NCI-H748 (cell line): Measurements from ENCODE around the gene UBE3B.

Source experiments
- DNase-seq: peaks from one replicate; lab custom pipeline; 2025; ENCODE audit not compliant: unreplicated experiment; lab: John Stamatoyannopoulos, UW

UBE3B gene

DNA sequence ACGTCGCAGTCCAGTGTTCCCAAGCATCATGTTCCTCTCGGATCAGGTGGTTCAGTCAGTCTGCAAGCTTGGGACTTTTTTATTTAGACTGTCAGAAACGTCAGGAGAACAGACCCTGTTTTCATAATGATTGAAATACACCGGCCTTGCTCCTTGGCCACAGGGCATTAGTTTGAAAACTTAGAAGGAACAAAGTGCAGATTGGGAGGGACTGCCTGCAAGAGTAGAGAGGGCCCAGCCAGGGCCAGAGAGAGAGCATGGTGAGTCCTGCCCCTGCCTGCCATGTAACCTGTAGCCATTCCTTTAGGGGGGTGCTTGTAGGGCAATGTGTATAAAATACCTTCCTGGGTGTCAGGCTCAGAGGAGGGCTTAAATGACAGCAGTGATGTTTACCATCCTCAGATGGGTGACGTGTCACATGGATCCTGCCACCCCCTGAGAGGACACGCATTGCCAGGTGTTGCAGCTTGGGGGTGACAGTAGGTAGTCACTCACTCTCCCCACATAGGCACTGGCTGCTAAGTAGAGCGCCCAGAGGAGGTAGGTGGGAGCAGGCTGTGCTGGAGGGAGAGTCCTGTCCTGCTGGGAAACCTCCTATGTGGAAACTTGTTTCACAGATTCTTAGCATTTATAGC lies 50.2 kb downstream of the UBE3B start:
- no peak for DNase-seq

DNA sequence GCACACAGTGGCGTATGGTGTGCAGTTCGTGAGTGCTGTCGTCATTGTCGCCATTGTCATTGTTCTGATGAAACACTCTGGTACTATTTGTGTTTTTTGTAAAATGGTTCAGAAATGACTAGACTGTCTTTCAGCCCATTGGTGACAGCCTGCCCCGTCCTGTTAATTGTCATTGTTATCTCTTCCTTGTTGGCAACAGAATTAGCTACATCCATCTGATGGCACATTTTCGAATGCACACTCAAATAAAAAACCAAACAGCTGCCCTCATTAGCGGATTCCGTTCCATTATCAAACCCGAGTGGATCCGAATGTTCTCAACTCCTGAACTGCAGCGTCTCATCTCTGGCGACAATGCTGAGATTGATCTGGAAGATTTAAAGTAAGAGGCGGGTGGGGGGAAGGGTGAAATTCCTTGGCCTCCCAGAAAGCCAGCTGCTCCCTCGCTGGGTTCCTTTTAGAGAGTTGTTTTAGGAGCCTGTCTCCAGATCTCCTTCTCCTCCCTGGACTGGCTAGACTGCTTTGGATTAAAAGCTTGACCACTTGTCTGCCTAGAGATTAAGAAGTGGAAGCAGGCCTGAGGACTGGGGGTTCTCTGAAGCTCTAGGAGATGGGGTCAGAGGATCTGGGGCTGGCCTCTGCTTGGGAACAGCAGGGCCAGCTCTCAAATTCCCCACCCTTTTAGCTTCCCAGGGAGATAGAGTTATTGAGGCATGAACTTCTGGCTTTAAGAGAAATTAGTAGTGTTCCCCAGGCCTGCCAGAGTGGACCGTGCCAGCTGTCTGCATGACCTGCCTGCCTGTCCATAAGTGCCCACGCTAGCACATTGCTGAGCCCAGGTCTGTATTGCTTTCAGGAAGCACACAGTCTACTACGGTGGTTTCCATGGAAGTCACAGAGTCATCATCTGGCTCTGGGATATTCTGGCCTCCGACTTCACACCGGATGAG lies 52.5 kb downstream of the UBE3B start:
- no peak for DNase-seq

DNA sequence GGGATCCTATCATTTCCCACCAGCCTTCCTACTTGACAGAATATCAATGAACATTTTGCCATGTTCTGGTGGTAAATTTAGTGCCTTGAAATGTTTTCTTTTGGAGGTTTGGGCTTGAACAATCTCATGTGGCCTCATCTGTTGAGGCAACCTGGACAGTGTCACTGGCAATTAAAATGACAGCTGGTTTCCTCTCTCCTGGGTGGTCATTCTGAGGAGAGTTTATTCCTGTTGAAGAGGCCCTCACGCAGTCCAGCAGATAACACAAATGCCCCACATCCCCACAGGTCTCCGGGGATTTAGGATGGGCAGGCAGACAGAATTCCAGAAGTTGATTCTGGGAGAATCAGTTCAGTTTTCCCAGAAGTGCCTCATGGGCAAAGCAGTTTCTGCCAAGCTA lies 54.0 kb downstream of the UBE3B start:
- no peak for DNase-seq

DNA sequence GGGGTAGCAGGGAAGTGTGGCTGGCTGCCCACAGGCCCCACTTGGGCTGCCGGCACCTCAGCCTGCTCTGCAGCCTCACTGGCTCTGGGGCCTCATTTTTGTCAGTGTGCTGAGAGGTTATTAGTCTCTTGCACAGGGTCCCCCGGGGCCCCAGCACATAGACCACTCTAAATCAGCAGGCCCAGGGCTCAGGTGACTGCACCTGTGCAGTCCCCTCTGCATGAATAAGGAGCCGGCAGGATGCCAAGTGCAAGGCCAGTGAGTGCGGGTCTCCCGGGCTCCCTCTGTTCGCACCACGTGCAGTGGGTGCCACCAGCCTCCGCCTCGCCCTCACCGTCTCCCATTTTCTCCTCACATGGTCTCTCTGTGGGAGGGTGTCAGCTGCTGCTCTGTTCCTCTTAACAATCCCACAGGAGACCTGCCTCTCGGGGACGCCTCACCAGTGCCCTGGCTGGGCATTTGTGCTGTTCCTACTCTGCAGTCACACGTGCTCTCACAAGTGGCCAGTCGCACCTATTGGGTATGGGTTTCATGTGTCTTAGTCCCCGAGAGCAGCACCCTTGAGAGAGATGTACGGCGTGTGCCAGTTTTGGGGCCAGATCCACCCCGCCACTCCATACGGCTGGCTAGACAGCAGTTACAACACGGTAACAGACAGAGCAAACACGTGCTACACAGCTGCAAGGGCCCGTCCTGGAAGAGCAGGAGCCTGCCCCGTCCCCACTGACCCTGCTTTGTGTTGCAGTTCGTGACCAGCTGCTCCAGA lies 55.5 kb downstream of the UBE3B start:
- no peak for DNase-seq

DNA sequence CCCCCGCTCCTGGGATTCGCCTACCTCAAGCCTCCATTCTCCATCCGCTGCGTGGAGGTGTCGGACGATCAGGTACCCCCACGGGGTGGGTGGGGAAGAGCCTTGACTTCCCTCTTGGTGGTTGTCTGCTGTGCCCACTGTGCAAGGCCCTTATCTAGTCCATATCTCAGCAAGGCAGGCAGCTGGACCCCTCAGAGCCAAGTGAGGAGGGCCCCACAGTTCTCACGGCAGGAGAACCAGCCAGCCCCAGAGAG lies 56.0 kb downstream of the UBE3B start:
- no peak for DNase-seq

DNA sequence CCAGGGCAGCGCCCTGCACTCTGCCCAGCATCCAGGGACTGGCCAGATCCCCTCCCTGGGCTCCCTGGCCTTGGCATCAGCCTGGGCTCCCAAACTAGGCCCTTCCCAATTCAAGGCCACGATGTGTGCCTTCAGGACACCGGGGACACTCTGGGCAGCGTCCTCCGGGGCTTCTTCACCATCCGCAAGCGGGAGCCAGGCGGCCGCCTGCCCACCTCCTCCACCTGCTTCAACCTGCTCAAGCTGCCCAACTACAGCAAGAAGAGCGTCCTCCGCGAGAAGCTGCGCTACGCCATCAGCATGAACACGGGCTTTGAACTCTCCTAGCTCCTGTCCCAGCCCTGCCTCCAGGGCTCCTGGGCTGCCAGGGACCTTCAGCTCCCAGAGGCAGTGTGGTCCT lies 57.0 kb downstream of the UBE3B start:
- no peak for DNase-seq

DNA sequence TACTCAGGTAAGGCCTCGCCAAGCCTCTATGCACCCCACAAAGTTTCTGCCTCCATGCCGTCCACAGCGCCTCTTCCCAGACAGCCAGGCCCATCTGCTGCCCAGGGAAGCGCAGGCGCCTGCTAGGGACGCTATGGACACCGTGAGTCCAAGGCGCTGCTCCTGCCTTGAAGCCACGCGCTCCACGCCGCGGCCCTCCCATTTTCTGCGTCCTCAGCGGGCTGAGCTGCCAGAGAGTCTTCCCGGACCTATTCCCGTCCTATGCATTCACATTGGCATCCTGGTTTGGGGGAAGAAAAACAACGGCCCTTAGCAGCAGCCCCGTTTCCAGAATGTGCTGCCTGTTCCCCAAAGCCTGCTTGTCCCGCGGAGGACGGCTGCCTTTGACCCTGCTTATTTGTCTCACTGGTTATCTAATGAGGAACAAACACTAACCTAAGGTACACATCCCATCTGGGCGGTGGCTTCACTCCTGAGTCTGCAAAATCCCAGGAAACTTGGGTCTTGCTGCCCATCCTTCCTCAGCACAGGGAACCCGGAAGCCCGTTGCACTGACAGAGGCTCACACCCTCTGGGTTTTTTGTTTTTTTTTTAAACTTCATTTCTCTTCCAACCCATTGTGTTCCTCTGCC lies 57.9 kb downstream of the UBE3B start:
- no peak for DNase-seq

DNA sequence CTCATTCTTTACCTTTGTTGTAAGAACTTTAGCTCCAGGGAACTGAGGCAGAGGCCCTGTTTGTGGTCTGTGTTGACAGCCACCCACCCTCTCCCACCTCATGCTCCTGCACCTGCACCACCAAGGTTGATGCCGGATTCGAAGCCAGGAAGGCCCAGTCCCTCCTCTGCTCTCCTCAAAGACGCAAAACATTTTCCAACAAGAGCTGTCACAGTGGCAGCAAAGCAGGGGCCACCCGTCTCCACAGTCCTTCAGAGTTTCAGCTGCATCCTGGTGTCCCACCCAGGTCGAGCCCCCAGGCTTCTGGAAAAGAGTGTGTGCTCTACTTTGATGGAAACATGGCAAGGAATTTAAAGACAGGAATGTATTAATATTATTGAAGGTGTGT lies 58.4 kb downstream of the UBE3B start:
- no peak for DNase-seq

DNA sequence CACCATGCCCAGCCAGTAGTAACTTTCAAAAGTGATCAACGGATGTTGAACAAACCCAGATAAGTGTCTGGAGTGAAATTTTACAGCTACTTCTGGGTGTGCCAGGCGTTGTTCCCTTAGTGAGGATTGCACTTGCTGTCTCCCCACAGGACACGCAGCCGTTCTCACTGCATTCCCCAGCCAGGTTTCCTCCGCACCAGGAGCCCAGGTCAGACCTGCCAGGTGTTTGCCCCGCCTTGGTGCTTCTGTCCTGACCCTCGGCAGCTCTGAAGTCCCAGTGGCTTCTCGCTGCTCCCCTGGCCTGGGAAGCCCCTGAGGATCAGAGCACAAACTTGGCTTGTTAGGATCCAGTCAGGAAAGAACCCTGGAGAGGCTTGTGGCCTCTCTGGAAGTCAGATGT lies 59.7 kb downstream of the UBE3B start:
- no peak for DNase-seq

DNA sequence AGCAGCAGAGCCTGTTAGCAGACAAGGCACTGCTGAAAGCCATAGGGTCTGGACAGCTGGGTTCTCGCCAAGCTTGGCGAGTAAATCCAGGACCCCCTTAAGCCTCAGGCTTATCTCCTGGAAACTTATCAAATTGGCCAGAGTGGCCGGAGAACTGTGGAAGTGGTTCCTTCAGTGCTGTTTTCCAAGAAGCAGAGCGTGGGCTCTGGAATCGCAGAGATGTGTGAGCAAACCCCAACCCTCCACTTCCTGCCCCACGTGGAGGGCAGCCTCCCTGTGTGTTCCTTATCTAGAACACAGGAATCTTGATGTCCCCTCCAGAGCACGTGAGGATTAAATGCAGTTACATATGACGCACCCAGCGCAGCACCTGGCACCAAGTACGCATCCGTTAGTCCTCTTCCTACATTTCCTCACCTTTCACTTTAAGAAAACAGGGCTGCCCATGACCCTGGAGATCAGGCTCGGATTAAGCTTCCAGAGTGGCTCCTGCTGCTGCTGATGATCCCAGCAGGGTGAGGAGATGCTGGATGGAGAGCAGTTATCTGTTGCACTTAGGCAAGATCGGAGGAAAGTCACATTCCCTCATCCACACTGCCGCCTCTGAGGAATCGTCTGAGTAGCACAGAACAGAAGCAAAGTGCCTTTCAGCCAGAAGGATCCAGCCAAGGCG lies 60.9 kb downstream of the UBE3B start:
- DNase-seq: no peak

DNA sequence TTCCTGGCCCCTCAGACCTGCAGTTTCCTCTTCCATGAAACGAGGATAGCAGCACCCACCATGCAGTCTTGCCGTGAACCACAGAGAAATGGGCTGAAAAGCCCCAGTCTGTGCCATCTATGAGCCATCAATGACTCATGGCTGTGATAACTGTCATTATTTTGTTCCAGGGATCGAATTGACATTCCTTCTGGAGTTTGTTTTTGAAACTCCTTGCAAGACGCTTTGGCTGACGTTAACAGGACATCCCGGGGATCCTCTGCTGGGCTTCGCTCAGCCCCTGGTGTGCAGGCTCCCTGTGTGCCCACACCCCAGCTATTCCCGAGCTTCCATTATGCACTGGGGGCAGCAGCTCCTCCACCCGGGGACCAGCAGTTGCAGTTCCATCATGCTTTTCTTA lies 62.1 kb downstream of the UBE3B start:
- no peak for DNase-seq

DNA sequence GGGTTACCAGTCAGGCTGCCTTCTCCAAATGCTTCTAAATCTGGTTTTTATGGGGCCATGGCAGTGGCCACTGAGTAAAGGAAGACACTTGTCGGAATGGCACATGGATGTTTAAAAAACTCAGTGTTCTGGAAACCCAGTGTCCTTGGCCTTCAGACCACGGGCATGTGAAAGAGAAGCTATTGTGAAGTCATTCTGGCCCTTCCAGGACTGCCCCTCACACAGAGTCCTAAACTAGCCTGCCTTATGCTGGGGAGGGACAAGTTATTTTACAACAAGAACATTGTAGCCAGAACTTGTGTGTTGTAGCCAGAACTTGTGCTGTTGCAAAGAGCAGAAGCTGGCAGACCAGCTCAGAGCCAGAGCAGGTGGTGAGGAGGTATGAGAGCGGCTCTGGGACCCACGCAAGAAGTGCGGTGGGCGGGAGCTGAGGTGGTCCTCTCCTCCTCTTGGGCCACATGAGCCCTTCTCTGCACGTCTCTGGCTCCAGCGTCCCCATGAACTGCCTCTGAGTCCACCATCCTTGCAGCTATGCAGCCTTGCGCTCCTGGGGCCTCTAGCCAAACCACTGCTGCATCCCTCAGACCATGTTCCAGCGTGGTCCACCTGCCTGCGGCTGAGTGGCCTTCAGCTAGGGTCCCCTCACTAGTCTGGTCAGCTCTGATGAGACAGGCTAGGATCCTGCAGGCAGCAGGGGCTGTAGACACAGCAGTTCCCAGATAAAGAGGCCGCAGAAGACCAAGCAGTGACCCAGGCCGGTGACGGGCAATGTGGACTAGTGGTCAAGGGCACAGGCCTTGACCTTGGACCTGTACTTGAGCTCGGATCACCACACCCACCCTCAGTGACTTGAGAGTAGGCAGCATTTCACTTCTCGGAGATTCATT lies 63.3 kb downstream of the UBE3B start:
- DNase-seq: no peak

DNA sequence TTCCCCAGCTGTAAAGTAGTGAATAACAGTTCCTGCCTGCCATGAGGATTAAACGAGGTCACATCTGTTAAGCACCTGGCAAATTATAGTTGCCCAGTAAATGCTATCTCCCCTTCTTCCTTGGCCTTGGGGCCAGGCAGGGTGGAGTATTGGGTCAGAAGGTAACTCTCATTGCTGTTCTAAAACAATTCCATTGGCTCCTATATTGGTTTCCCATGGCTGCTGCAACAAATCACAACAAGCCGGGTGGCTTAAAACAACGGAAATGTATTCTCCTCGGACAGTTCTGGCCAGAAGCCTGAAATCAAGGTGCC lies 63.9 kb downstream of the UBE3B start:
- no peak for DNase-seq

DNA sequence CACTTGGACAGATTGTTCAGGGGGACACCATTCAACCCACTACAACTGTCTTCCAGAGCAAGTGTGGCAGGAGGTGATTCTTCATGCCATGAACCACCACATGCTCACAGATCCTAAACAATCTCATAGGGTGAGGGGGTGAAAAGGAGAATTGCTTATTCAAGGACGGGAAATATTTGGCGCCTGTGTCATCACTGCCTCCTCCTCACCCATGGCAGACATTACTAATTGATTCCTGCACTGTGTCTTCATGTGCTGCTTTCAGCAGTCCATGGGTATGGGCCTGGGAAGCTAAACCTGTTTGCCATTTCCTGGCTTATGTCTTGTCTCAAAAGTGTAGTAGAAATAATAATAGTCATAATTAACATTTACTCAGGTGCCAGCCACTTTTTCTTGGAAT lies 64.6 kb downstream of the UBE3B start:
- no peak for DNase-seq

DNA sequence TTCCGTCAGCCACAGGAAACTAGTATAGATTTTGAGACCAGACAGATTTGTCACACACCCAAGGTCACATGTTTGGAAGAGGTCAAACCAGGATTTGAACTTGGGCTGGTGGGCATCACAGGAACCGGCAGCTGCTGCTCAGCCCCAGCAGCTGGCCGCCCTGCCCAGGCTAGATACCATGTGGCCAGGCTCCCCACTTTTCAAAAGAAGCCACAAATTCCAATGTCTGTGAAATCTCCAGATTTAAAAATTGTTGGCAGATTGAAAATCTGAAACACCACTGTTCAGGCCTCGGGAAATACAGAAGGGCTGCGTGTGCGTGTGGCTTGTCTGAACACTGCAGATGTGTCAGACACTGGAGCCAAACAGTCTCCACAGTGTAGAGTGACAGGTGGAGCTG lies 65.4 kb downstream of the UBE3B start:
- no peak for DNase-seq

DNA sequence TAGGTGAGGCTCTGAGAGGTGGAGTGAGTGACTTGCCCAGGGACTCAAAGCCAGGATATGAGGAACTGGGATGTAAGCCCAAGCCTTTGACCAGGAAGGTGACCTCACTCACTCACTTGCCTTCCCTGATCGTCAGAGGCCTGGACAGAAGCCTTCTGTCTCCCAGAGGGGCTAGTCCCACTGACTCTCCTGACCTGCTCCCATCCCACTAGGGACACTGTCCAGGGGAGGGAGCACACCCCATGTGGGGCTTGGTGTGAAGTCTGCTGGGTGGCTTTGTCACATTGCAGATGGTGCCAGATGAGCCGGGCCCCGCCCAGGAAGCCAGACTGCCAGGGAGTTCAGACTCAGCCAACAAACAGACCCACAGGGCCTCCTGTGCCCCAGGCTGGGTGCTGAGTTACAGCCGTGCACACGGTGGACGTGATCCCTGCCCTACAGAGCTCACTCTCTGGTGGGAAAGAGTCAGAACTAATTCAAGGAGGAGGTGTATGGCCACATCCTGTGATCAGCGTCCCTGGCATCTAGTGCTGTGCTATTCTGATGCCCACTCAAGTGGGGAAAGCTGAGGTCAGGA lies 67.6 kb downstream of the UBE3B start:
- no peak for DNase-seq

DNA sequence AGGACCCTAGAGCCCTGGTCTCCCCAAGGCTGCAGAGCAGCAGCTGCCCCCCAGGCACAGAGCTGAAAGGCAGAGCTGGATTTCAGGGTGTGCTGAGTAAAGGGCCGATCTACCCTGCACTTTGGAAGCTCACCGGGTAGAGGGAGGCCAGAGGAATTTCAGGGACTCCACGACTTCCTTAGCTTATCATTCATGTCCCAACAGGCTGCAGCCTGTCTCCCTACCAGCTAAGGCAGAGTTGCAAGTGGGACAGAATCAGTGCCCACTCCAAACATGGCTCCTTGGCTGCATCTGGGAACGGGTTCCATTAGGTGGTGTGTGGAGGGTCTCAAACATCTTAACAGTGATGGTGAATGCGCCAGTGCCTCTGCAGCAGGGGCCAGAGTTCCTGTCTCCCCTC lies 68.4 kb downstream of the UBE3B start:
- no peak for DNase-seq

DNA sequence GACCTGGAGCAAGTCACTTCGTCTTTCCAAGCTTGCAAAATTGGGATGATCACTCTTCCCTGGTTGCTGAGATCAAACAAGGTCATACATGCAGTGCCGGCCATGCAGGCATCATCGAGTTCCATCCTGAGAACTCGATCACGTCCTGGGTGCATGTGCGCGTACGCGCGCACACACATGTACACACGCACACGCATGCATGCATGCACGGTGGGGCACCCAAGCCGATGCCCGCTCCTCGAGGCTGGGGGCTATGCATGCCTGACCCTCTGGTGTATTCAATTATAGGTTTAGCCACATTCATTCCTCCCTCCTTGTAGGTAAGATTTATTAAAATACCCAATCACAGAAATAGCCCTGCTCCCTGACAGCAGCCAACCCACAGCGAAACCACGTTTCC lies 69.9 kb downstream of the UBE3B start:
- DNase-seq: no peak

DNA sequence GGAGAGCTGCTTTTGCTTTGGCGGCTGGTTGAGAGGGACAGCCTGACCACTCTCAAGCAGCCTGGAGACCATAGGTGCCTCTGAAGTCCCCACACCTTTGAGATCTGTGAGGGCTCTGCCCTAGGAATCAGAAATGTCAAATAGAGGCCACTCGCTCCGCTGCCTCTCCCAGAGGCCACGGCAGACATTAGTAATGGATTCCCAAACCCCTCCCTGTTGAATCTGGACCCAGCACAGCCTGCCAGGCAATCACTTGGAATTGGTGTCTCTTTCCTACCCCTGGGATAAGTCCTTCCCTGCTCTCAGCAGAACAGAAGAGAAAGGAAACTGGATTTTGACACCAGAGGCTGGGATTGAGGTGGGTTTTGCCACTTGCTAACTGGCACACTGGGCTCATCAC lies 70.8 kb downstream of the UBE3B start:
- DNase-seq: no peak
